ENCODE data around the gene TBCA. TPM values are rescaled to one million over a fixed set of nuclear protein-coding genes. Genes with fewer than 3 reads are reported as not detected.

The TBCA gene
- polyA plus RNA-seq, 1 of the 3 experiments (the other 2 are of a cell fraction) = 199 TPM

GRCh38 chr5:77697692-77698091, 78.4 kb downstream of the TBCA start (continued):
- TF ChIP-seq USF1 (IDR thresholded peaks at IDR 0.05; ENCODE audit: borderline replicate concordance, low read depth) = no peak
- no peak for TF ChIP-seq RAD21 (IDR thresholded peaks at IDR 0.05; ENCODE audit: low read length)
- TF ChIP-seq MAX (IDR thresholded peaks at IDR 0.05; ENCODE audit: low read depth) = no peak
- no peak for TF ChIP-seq MXI1 (IDR thresholded peaks at IDR 0.05; ENCODE audit: low read depth, low read length)
- TF ChIP-seq EZH2phosphoT487 (IDR thresholded peaks at IDR 0.05; ENCODE audit: borderline replicate concordance, low read depth) = no peak
- no peak for TF ChIP-seq FOSL2 (IDR thresholded peaks at IDR 0.05; ENCODE audit: borderline replicate concordance, low read depth)
- no peak for TF ChIP-seq NFIC (IDR thresholded peaks at IDR 0.05; ENCODE audit: borderline replicate concordance)
- TF ChIP-seq MEF2A (IDR thresholded peaks at IDR 0.05; ENCODE audit: borderline replicate concordance, low read depth) = no peak
- TF ChIP-seq CTCF (IDR thresholded peaks at IDR 0.05) = no peak
- TF ChIP-seq RFX5 (IDR thresholded peaks at IDR 0.05; ENCODE audit: low read length) = no peak
- no peak for TF ChIP-seq JUND (IDR thresholded peaks at IDR 0.05)

GRCh38 chr5:77696120-77696519, 80.0 kb downstream of the TBCA start:
- CTCF ChIA-PET = interaction anchor here (1.0 kb wide), 1 partner anchor 337 kb away, joined by 3 read pairs; no protein-coding TSS in a partner anchor
- no peak overlapping the region for H3K9ac ChIP-seq
- no peak overlapping the region for H3K4me2 ChIP-seq
- DNase-seq = no peak
- TF ChIP-seq TAF1 (IDR thresholded peaks at IDR 0.05; ENCODE audit: borderline replicate concordance, low read depth, low read length) = no peak
- TF ChIP-seq TCF12 (IDR thresholded peaks at IDR 0.05) = no peak
- no peak for TF ChIP-seq GATA2 (CRISPR knock-in tag; IDR thresholded peaks at IDR 0.05)
- TF ChIP-seq MXI1 (IDR thresholded peaks at IDR 0.05; ENCODE audit: low read depth, low read length) = no peak
- TF ChIP-seq RAD21 (IDR thresholded peaks at IDR 0.05; ENCODE audit: low read length) = no peak
- no peak for TF ChIP-seq FOSL2 (IDR thresholded peaks at IDR 0.05; ENCODE audit: borderline replicate concordance, low read depth)
- TF ChIP-seq NFIC (IDR thresholded peaks at IDR 0.05; ENCODE audit: borderline replicate concordance) = no peak
- TF ChIP-seq CHD2 (IDR thresholded peaks at IDR 0.05; ENCODE audit: low read length, partially characterized antibody) = no peak
- no peak for TF ChIP-seq USF2 (IDR thresholded peaks at IDR 0.05; ENCODE audit: borderline replicate concordance, low read depth, low read length)
- TF ChIP-seq NRF1 (IDR thresholded peaks at IDR 0.05; ENCODE audit: low read depth, low read length) = no peak
- no peak for TF ChIP-seq GABPA (IDR thresholded peaks at IDR 0.05; ENCODE audit: low read depth)
- TF ChIP-seq TEAD4 (IDR thresholded peaks at IDR 0.05; ENCODE audit: borderline replicate concordance, insufficient read depth) = no peak
- TF ChIP-seq PBX3 (IDR thresholded peaks at IDR 0.05) = no peak
- no peak for TF ChIP-seq IRF3 (IDR thresholded peaks at IDR 0.05; ENCODE audit: low read depth, low read length)
- TF ChIP-seq SIN3A (IDR thresholded peaks at IDR 0.05; ENCODE audit: borderline replicate concordance, low read depth, low read length) = no peak
- no peak for TF ChIP-seq RFX5 (IDR thresholded peaks at IDR 0.05; ENCODE audit: low read length)
- no peak for TF ChIP-seq USF1 (IDR thresholded peaks at IDR 0.05; ENCODE audit: borderline replicate concordance, low read depth)
- TF ChIP-seq YY1 (IDR thresholded peaks at IDR 0.05; ENCODE audit: low read depth) = no peak
- H3K9me3 ChIP-seq = 0 out of 2 replicates have a peak, but pooled peaks cover 3% of the 10 kb centered on the region
- POLR2A ChIA-PET = no interaction called here
- no peaks in the 10 kb centered on the region for H3F3A ChIP-seq (replicated peaks; ENCODE audit: insufficient read depth)
- H3K36me3 ChIP-seq (replicated peaks in 1 of 2; ENCODE audit: control insufficient read depth in 1 of 2, insufficient read depth in 2 of 2, low read length in 1 of 2) = peaks cover 32 to 55% of the 10 kb centered on the region in 2 experiments
- H4K20me1 ChIP-seq (ENCODE audit: insufficient read depth) = peaks cover 8% of the 10 kb centered on the region
- H3K9me2 ChIP-seq = no peaks in the 10 kb centered on the region
- no peak overlapping the region for H3K4me3 ChIP-seq (ENCODE audit: low read depth in 2 of 2, low read length in 1 of 2)
- H3K79me2 ChIP-seq (ENCODE audit: insufficient read depth) = peaks cover 74% of the 10 kb centered on the region
- no peaks in the 10 kb centered on the region for H3K4me1 ChIP-seq (ENCODE audit: control insufficient read depth in 1 of 2, insufficient read depth in 2 of 2, low read depth in 1 of 2, low read length in 1 of 2)
- WGBS (ENCODE audit: low lambda C conversion rate) = 100% methylated on average over 1 of the region's 1 CpG
- H3K27ac ChIP-seq (ENCODE audit: low read depth in 2 of 2, low read length in 1 of 2) = no peak overlapping the region
- H2AFZ ChIP-seq (ENCODE audit: low read depth) = no peak overlapping the region
- H3K27me3 ChIP-seq (ENCODE audit: insufficient read depth) = no peaks in the 10 kb centered on the region
